Measurements from ENCODE around the gene ANKRD34A.

ANKRD34A gene

GRCh38 chr1:145965119-145965744 is 857 bp upstream of the ANKRD34A start:
- DNase-seq = no peak

- no peak for DNase-seq
Observed at GRCh38 chr1:145963265-145964019, 933 bp downstream of the ANKRD34A start.

- DNase-seq = peak; percentile 65
Observed at GRCh38 chr1:145962157-145963102, 1.9 kb downstream of the ANKRD34A start.

- no peak for DNase-seq
Observed at GRCh38 chr1:145961425-145962156, 2.8 kb downstream of the ANKRD34A start.

- no peak for DNase-seq
Observed at GRCh38 chr1:145961109-145961424, 3.3 kb downstream of the ANKRD34A start.

- peak; percentile 87 for DNase-seq
Observed at GRCh38 chr1:145960468-145961108, 3.8 kb downstream of the ANKRD34A start.

GRCh38 chr1:145959957-145960467 is 4.4 kb downstream of the ANKRD34A start:
- no peak for DNase-seq

- no peak for DNase-seq
Observed at GRCh38 chr1:145959333-145959732, 5.0 kb downstream of the ANKRD34A start.

- DNase-seq = no peak
Observed at GRCh38 chr1:145958734-145959133, 5.6 kb downstream of the ANKRD34A start.

GRCh38 chr1:145957443-145958319 is 6.7 kb downstream of the ANKRD34A start, which contains the start of gene LIX1L:
TSS of gene LIX1L (minus strand) at chr1:145958017. CDS start at chr1:145957927, 90 bp downstream.
- DNase-seq = peak; percentile 97

GRCh38 chr1:145956781-145957442 is 7.5 kb downstream of the ANKRD34A start:
- DNase-seq = peak; percentile 72

- no peak for DNase-seq
Observed at GRCh38 chr1:145956361-145956760, 8.0 kb downstream of the ANKRD34A start.

- DNase-seq = no peak
Observed at GRCh38 chr1:145955436-145955835, 8.9 kb downstream of the ANKRD34A start.

- DNase-seq = no peak
Observed at GRCh38 chr1:145953861-145954260, 10.5 kb downstream of the ANKRD34A start.

- no peak for DNase-seq
Observed at GRCh38 chr1:145952903-145953302, 11.5 kb downstream of the ANKRD34A start.

- no peak for DNase-seq
Observed at GRCh38 chr1:145951526-145951925, 12.8 kb downstream of the ANKRD34A start.

- no peak for DNase-seq
Observed at GRCh38 chr1:145949219-145949618, 15.2 kb downstream of the ANKRD34A start.

- no peak for DNase-seq
Observed at GRCh38 chr1:145947551-145947950, 16.8 kb downstream of the ANKRD34A start.

- no peak for DNase-seq
Observed at GRCh38 chr1:145946477-145946986, 17.8 kb downstream of the ANKRD34A start.

- no peak for DNase-seq
Observed at GRCh38 chr1:145944532-145944931, 19.8 kb downstream of the ANKRD34A start.

All from right forelimb (tissue), 1 donor.